ENCODE measurements around the gene TSFM.

Gene TSFM

GRCh38 chr12:57770734-57771133, 11.9 kb upstream of the TSFM start:
- no peaks in the 10 kb centered on the region for H3K79me2 ChIP-seq (ENCODE audit: insufficient read depth, low read length)
- H3K4me1 ChIP-seq (ENCODE audit: insufficient read depth, low read length, severe bottlenecking), result peaks cover 24% of the 10 kb centered on the region
- H3K27ac ChIP-seq (ENCODE audit: low read depth, low read length, poor library complexity, severe bottlenecking), result no peak overlapping the region
- no peak overlapping the region; the same call in 1 of the 2 replicates for H3K9ac ChIP-seq (ENCODE audit: low read length)
- H3K9me3 ChIP-seq (ENCODE audit: low read length), result no peaks in the 10 kb centered on the region
- TF ChIP-seq EZH2 (IDR thresholded peaks at IDR 0.05; ENCODE audit: borderline replicate concordance, low read length), result no peak
- TF ChIP-seq CTCF (IDR thresholded peaks at IDR 0.05; ENCODE audit: low read length), result no peak
- H3F3A ChIP-seq (ENCODE audit: insufficient read depth, low read length), result no peaks in the 10 kb centered on the region
- H3K36me3 ChIP-seq (ENCODE audit: insufficient read depth, low read length), result peaks cover 35% of the 10 kb centered on the region
- H2AFZ ChIP-seq (ENCODE audit: low read length), result no peak overlapping the region
- H3K27me3 ChIP-seq (ENCODE audit: insufficient read depth, low read length), result peaks cover 5% of the 10 kb centered on the region
- H3K4me2 ChIP-seq (ENCODE audit: low read length), result peak overlapping the region; percentile 90
- no peaks in the 10 kb centered on the region for H3K9me2 ChIP-seq (ENCODE audit: low read depth, low read length)
- H3K4me3 ChIP-seq (ENCODE audit: low read depth, low read length, poor library complexity, severe bottlenecking), result peak overlapping the region; percentile 75
- no peaks in the 10 kb centered on the region for H4K20me1 ChIP-seq (ENCODE audit: insufficient read depth, low read length)

GRCh38 chr12:57771236-57771872, 11.2 kb upstream of the TSFM start:
- Histone ChIP-seq H3F3A (ENCODE audit: insufficient read depth, low read length) (no peaks in the 10 kb centered on the region), H3K4me1 (ENCODE audit: insufficient read depth, low read length, severe bottlenecking) (peaks cover 18% of the 10 kb centered on the region), H3K79me2 (ENCODE audit: insufficient read depth, low read length) (no peaks in the 10 kb centered on the region), H3K27ac (ENCODE audit: low read depth, low read length, poor library complexity, severe bottlenecking) (peak overlapping the region; percentile 8), H4K20me1 (ENCODE audit: insufficient read depth, low read length) (no peaks in the 10 kb centered on the region), H3K4me2 (ENCODE audit: low read length) (peak overlapping the region; percentile 90), H3K36me3 (ENCODE audit: insufficient read depth, low read length) (peaks cover 35% of the 10 kb centered on the region), H2AFZ (ENCODE audit: low read length) (peak overlapping the region; percentile 14; the same call in 1 of the 2 replicates), H3K9me3 (ENCODE audit: low read length) (no peaks in the 10 kb centered on the region), H3K4me3 (ENCODE audit: low read depth, low read length, poor library complexity, severe bottlenecking) (peak overlapping the region; percentile 75), H3K9ac (ENCODE audit: low read length) (peak overlapping the region; percentile 72), H3K9me2 (ENCODE audit: low read depth, low read length) (no peaks in the 10 kb centered on the region), H3K27me3 (ENCODE audit: insufficient read depth, low read length) (peaks cover under 1% of the 10 kb centered on the region; the same call in 1 of the 2 replicates)
- TF ChIP-seq EZH2 (IDR thresholded peaks at IDR 0.05; ENCODE audit: borderline replicate concordance, low read length) (no peak), CTCF (IDR thresholded peaks at IDR 0.05; ENCODE audit: low read length) (no peak)

GRCh38 chr12:57771873-57772428, 10.6 kb upstream of the TSFM start, which contains the start of gene METTL1:
TSS of gene METTL1 (minus strand) at chr12:57772105. CDS start at chr12:57772083, 22 bp downstream.
- H3K9me3 ChIP-seq (ENCODE audit: low read length), result no peaks in the 10 kb centered on the region
- H3K4me3 ChIP-seq (ENCODE audit: low read depth, low read length, poor library complexity, severe bottlenecking), result peak within 1 kb of the TSS; percentile 75
- H3K36me3 ChIP-seq (ENCODE audit: insufficient read depth, low read length), result peaks cover 35% of the 10 kb centered on the region

More at GRCh38 chr12:57771873-57772428, 10.6 kb upstream of the TSFM start, which contains the start of gene METTL1:
- Histone ChIP-seq H3K9ac (ENCODE audit: low read length) (peak within 1 kb of the TSS; percentile 72), H3K4me1 (ENCODE audit: insufficient read depth, low read length, severe bottlenecking) (peaks cover 18% of the 10 kb centered on the region), H3K79me2 (ENCODE audit: insufficient read depth, low read length) (no peaks in the 10 kb centered on the region), H4K20me1 (ENCODE audit: insufficient read depth, low read length) (no peaks in the 10 kb centered on the region), H3F3A (ENCODE audit: insufficient read depth, low read length) (no peaks in the 10 kb centered on the region), H2AFZ (ENCODE audit: low read length) (peak within 1 kb of the TSS; percentile 43), H3K9me2 (ENCODE audit: low read depth, low read length) (no peaks in the 10 kb centered on the region), H3K27ac (ENCODE audit: low read depth, low read length, poor library complexity, severe bottlenecking) (peak within 1 kb of the TSS; percentile 8), H3K27me3 (ENCODE audit: insufficient read depth, low read length) (no peaks in the 10 kb centered on the region), H3K4me2 (ENCODE audit: low read length) (peak within 1 kb of the TSS; percentile 90)
- TF ChIP-seq EZH2 (IDR thresholded peaks at IDR 0.05; ENCODE audit: borderline replicate concordance, low read length) (no peak), CTCF (IDR thresholded peaks at IDR 0.05; ENCODE audit: low read length) (no peak)

Data from OCI-LY1 (cell line).